T-helper 2 cell (primary cell): ENCODE results near the gene GPX1.
"Not testable (repeated sequence)": the region's sequence is repeated elsewhere in the genome, so short reads cannot be mapped to it uniquely, and the experiment has no call there.

ENCODE experiments used
- DNase-seq, 5 experiments: peaks; one replicate each; pipeline versions ENCODE4 v3.0.0 to v3.0.0-alpha.2; 2012 to 2022
- total RNA-seq, 2 donors: gene quantifications; one replicate each; lab custom pipeline; 2026; lab: John Stamatoyannopoulos, UW

Gene GPX1
- total RNA-seq, result 2.2 to 5.1 reads per million in 2 donors

DNA sequence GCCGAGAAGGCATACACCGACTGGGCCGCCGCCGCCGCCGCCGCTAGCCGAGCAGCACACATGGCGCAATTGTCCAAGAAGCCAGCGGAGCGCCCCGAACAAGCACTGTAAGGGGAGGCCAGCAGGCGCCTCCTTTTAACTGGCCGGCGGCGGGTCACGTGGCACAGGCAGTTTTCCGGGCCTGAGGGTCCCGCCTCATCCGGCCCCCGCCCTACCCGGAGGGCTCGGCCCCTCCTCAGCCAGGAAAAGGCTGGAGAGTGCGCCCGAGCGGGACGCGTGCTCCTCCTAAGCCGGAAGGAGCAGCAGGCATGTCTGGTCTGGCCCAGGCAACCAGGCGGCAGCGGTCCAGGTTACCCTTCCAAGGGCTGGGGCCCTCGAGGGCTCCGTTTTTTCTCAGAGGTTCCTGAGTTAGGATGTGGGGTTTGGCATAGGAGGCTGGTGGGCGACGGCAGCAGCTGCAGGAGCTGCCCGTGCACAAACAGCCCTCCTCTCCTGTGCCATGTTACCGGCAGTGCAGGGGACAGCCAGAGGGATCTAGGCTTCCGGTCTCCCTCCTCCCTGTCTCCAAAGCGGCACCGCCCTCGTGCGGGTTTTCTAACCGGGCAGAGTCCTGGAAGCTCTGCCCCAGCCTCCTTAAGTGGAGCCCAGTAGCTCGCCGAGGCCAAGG, at the start of gene GPX1:
Gene GPX1 (minus strand): TSS at position 137 of the 667 bp plus-strand sequence. CDS start 75 bp downstream, at position 62.
- peak; percentile 57 to 83 (median 70) for DNase-seq

DNA sequence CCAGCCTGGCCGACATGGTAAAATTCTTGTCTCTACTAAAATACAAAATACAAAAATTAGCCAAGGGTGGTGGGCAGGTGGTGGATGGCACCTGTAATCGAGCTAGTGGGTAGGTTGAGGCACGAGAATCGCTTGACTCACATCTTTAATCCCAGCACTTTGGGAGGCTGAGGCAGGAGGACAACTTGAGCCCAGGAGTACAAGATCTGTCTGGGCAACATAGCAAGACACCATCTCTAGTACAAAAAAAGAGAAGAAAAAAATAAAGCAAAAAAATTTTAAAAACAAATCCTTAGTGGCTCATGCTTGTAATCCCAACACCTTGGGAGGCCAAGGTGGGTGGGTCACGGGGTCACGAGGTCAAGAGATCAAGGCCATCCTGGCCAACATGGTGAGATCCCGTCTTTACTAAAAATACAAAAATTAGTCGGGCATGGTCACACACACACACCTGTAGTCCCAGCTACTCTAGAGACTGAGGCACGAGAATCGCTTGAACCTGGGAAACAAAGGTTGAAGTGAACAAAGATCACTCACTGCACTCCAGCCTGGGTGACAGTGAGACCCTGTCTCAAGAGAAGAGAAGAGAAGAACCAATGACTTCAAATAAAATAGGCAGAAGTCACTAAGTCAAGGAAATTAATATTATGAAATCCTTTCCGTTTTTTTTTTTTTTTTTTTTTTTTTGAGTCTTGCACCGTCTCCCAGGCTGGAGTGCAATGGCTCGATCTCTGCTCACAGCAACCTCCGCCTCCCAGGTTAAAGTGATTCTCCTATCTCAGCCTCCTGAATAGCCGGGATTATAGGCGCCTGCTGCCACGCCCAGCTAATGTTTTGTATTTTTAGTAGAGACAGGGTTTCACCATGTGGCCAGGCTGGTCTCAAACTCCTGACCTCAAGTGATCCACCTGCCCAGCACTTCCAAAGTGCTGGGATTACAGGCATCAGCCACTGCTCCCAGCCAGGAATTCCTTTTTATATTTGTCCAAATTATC, 48.7 kb upstream of the GPX1 start:
- no peak for DNase-seq

DNA sequence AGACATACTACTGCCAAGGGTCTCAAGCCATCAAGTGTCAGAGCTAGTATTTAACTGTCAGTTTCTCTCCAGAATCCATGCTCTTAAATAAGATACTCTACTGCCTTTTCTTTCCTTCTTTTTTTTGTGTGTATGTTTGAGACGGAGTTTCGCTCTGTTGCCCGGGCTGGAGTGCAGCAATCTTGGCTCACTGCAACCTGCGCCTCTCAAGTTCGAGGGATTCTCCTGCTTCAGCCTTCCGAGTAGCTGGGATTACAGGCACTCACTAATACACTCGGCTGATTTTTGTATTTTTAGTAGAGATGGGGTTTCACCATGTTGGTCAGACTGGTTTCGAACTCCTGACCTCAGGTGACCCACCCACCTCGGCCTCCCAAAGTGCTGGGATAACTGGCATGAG, 47.4 kb upstream of the GPX1 start:
- DNase-seq, result not testable (repeated sequence)

DNA sequence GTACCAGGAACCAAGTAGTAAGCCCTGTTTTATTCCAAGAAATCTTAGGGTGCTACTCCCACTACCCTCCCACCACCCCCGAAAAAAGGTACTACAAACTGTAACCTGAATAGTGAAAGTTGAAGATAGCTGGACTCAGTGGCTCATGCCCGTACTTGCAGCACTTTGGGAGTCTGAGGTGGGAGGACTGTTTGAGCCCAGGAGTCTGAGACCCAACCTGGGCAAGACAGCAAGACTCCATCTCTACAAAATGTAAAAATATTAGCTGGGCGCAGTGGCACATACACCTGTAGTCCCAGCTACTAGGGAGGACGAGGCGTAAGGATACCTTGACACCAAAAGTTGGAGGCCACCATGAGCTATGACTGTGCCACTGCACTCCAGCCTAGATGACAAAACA, 45.7 kb upstream of the GPX1 start:
- DNase-seq, result no peak

DNA sequence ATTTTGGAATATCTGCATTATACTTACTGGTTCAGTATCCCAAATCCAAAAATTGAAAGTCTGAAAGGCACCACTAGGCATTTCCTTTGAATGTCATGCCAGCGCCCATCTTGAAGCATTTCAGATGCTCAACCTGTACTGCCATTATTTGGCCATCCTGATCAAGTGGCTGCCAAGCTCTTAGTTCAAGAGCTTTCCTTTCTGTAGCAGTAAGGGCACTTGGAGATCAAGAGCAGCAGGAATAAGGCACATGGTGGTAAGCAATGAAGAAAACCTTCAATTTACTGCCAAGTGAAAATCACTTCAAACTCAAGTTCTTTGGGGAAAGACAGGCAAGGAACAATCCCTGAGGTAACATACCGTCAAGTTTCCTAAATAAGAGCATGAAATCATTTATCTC, 43.6 kb upstream of the GPX1 start:
- DNase-seq, result no peak

DNA sequence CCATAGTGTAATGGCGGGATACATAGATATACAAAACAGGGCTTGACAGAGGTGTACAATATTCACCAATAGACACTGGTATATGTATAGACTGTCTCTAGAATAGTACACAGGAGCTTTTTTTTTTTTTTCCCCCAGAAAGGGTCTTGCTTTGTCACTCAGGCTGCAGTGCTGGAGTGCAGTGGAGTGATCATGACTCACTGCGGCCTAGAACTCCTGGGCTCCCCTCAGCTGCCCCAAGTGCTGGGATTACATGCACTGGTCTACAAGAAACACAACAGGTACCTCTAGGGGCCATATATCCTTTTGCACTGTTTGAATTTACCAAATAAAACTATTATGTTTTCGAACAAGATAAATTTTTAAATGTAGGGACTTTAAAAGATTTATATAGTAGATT, 41.3 kb upstream of the GPX1 start:
- no peak for DNase-seq

DNA sequence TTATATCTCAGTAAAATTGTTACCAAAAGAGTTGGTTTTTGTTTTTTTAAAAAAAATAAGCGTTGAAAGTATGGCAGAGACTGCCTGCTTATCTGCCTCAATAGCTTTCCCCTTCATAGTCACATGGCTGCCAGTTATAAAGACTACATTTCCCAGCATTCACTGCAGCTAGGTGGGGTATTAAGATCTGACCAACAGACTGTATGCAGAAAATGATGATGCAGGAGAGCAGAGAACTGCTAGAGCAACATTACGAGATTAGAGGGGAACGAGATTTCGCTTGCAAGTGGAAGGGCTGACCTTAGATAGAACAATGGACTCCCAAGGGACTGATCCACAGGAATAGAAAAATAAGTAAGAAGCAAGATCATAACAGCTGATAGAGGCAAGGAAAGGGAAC, 39.3 kb upstream of the GPX1 start:
- no peak for DNase-seq

DNA sequence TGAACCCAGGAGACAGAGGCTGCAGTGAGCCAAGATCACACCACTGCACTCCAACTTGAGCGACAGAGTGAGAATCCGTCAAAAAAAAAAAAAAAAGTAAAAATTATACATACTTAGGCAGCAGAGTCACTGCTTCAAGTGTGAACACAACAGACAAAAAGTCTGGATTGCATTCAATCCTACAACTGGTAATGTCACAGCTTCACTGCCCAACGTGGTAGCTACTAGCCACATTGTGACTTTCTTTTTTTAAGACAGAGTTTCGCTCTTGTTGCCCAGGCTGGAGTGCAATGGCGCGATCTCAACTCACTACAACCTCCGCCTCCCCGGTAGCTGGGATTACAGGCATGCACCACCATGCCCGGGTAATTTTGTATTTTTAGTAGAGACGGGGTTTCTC, 33.2 kb upstream of the GPX1 start:
- not testable (repeated sequence) for DNase-seq

DNA sequence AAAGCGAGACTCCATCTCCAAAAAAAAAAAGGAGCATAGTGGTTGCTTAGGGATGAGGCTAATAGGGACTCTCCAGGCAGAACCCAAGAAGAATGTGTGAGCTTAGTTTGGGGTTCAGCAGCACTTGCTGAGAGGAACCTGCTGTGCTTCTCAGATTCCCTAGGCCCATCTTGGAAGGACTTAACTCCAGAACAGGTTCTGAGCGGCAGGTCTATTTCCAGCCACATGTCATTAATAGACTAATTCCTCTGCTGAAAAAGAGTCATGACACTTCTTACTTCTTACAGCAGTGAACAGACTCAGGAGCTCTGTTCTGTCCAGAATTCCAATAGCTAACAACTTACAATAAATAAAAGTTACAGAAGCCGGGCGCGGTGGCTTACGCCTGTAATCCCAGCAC, 31.1 kb upstream of the GPX1 start:
- DNase-seq, result no peak

DNA sequence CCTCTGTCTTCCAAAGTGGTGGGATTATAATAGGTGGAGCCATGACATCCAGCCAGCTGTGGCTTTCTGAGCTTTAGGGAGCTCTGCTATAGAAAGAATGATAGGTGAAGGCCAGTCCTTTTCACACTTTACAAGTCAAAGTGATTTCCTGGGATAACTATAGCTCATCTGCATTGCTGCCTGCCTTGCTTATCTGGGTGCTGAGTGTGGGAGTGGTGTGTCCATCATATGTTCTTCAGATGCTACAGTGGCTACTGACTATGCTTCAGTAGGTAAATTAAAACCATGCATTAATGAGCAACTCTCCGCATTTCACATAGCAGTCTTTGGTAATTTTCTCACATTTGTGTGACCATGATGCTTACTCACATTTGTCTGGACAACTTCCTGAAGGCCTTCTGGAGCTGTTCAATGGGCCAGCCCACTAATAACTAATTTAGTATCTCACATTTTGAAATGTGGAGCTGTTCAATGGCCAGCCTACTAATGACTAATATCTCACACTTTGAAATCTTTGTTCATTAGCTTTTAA, 30.2 kb upstream of the GPX1 start:
- DNase-seq, result no peak

DNA sequence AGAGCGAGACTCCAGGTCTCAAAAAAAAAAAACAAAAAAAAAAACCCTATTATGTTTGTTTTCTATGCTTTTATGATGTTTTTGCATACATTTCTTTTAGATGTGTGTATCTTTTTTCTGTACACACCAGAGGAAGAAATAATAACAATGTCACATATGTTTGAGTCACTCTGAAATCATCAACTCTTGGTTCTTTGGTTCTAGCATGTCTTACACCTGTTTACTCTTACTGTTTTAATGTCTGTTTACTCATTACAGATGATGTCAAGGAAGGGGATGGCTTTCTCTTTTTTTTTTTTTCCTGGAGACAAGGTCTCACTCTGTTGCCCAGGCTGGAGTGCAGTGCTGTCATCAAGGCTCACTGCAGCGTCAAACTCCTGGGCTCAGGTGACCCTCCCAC, 29.6 kb upstream of the GPX1 start:
- DNase-seq, result no peak

DNA sequence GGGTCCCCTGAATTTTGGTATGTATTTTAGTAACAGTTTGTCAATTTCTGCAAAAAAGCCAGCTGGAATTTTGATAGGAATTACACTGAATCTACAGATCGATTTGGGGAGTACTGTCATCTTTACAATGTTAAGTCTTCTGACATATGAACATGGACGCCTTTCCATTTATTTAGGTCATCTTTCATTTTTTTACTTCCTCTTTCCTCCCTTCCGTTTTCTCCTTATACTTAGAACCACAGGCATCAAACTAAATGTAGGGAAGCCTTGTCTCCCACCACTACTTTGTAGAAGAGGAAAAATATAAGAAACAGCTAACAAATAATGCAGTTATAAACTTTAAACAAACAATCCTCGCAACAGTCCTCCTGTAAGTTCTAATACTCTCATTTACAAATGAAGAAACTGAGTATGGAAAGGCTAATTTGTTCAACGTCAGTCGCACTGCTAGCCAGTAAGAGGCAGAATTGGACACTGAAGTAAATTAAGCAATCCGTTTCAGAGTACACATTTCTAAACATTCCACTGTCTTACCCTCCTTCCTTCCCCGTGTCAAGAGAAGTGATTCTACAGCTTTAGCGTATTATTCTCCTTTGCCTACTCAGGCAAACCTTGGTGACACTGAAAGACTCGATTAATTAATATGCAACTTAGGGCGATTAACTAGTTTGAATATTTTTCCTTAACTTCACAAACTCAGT, 28.1 kb upstream of the GPX1 start:
- no peak for DNase-seq

DNA sequence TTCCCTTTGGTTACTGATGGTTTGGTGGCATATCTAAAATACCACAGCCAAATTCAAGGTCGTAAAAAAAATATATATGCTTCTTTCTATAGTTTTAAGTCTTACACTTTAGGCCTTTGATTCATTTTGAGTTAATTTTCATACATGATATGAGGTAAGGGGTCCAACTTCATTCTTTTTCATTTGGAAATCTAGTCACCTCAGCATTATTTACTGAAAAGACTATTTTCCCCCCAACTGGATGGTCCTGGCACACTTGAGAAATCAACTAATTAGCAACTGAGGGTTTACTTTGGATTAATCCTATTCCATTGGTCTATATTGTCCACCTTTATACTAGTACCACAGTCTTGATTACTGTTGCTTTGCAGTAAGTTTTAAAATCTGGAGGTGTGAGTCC, 27.5 kb upstream of the GPX1 start:
- no peak for DNase-seq

DNA sequence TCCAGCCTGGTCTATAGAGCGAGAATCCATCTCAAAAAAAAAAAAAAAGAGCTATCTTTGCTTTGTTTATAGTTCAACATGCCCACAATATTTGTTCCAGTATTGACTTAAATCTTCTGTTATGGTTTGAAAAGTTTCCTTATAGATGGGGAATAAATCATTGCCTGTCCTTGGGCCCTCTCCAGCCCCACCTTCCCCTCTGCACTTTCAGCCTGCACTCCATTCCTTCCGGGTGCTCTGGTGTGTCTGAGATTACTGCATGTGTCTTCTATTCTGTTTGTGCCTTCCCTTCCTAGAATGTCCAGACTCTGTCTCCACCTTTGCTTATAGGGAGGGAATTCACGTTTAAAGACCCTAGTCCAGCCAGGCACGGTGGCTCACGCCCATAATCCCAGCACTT, 25.2 kb upstream of the GPX1 start:
- DNase-seq, result no peak

DNA sequence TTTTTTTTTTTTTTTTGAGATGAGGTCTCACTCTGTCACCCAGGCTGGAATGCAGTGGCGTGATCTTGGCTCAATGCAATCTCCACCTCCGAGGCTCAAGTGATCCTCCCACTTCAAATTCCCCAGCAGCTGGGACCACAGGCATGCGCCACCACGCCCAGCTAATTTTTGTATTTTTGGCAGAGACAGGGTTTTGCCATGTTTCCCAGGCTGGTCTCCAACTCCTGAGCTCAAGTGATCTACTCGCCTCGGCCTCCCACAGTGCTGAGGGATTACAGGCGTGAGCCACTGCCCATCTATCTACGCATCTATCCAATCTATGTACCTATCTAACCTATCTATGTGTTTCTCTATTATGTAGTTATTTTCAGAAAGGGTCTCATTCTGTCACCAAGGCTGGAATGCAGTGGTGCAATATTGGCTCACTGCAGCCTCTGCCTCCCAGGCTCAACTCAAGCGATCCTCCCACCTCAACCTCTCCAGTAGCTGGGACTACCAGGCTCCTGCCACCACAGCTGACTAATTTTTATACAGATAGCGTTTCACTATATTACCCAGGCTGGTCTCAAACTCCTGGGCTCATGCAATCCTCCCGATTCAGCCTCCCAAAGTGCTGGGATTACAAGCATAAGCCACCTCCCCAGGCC, 20.2 kb upstream of the GPX1 start:
- DNase-seq, result no peak

DNA sequence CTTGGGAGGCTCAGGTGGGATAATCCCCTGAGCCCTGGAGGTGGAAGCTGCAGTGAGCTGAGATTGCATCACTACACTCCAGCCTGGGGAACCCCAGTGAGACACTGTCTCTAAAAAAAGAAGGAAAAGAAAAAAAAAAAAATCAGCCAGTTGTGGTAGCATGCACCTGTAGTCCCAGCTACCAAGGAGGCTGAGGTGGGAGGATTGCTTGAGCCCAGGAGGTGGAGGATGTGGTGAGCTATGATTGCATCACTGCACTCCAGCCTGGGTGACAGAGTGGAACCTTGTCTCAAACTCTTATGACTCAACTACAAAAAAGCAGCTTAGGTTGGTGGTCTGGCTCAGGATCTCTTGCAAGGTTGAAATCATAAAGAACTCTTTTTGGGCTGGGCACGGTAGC, 19.3 kb upstream of the GPX1 start:
- DNase-seq, result peak in 3 of 5 experiments; percentile 18 to 76 (median 22)

DNA sequence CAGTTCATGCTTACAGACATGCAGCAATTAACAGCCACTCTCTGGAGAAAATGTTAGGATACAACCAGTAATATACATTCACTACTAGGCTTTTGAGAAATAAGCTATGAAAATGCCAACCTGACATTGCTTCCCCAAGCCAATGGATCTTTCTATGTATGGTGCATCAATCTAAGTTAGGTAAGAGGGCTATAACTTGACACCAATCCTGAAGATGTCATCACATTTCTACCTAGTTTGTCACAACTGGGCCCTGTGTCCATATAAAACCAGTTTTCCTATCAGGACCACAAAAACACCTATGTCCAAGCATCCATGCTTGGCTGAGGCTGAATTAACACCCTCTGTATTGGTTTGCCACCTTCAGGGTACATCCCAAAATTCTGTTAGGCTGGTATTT, 13.8 kb upstream of the GPX1 start:
- DNase-seq, result no peak

DNA sequence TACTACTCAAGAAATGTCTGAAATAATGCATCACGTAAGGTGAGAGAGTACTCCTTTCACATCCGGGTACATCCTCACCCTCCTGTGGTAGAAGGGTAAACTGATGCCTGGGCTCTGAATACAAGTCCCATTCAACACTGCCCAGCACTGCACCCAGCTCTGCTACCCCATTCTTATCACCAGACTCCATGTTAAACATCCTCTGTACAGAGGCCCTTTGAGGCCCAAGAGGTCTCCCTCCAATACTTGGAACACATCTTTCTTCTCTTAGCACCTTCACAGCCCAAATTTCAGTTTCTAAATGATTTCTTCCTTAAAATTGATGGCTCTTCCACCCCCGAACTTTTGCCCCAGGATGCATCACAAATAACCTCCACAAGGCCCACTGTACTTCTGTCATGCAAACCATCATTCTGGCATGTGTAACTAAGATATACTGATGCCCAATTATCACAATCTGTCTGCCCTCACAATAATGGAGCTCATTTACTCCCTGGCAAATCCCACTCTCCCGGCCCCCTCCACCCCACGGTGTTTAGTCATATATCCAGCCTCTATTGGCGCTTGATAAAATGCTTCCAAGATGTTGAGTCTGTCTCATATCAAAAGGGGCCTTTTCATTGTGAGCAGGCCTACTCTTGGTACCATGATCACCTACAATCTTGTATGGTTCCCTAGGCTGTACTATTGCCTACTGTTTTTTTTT, 12.6 kb upstream of the GPX1 start:
- no peak for DNase-seq

DNA sequence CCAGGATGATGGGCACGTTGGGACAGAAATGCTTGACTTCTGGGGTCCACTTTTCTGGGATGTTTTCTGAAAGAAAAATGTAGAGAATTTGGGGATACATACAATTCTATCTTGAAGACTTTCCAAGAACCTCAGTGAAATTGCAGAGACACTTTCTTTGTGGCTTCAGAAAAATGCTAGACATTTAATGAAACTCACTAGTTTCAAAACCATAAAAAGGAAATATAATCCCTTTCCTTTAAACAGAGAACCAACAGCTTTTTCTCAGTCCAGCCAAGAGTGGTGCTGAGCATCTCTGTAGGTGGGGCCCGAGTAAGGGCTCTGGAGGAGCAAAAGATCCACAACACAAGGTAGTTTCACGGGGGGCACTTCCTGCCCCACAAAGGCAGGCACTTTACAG, 4.4 kb upstream of the GPX1 start:
- DNase-seq, result no peak

DNA sequence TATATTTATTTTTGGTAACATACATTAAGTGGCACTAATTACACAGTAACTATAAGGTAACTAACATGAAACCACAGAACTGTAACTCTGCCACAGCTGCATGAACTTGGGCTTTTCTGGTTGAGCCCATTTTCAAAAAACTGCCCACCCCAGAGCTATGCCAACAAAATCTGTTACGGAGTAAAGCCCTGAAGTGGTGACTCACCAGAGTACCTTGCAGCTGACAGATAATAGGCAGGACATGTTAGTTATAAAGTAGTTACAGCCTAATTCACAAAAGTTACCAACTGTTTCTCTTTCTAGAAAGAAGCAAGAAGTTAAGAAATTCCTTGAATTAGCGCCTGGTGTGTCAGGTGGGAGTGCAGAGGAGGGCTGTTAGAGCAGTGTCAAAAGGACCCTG, 1.5 kb upstream of the GPX1 start:
- no peak for DNase-seq

DNA sequence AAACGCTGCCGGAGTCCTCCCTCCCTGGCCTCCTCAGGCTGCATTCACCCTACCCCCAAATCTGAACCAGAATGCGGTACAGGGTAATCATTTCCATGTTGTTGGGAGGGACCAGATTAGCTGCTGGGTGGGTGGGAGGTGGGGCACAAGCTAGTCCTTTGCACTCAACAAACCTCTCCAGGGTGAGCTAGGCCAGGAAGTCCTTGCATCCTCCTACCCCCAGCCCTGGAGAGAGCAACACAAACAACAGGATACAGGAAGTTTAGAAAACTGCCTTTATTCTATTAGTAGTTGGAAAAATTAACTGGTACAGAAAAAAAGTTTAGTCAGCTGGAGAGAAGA, 702 bp upstream of the GPX1 start:
- DNase-seq, result no peak
